Esophagus muscularis mucosa (tissue), 4 donors: ENCODE measurements around the gene TOE1.

ENCODE experiments used
- EP300 ChIP-seq: sonication (generic); formaldehyde crosslinking; IDR thresholded peaks from one replicate; pipeline ENCODE4 v1.6.1; 2017; ENCODE audit warnings: antibody characterized with exemption
- POLR2A ChIP-seq: fragments of 450-650 bp; IDR thresholded peaks from one replicate; pipeline ENCODE4 v1.6.1; 2017; ENCODE audit warnings: antibody characterized with exemption, moderate library complexity, mild to moderate bottlenecking, low read depth
- TF ChIP-seq, protein P1 (sequence below), 3 experiments: fragments of 200-600 bp in 2 of 3; fragments of 450-650 bp in 1 of 3; sonication (generic) in 2 of 3; IDR thresholded peaks; one replicate each; pipeline ENCODE4 v1.5.1; 2017 to 2019; ENCODE audit warnings: antibody characterized with exemption in 3 of 3, mild to moderate bottlenecking in 2 of 3, moderate library complexity in 1 of 3

DNA sequence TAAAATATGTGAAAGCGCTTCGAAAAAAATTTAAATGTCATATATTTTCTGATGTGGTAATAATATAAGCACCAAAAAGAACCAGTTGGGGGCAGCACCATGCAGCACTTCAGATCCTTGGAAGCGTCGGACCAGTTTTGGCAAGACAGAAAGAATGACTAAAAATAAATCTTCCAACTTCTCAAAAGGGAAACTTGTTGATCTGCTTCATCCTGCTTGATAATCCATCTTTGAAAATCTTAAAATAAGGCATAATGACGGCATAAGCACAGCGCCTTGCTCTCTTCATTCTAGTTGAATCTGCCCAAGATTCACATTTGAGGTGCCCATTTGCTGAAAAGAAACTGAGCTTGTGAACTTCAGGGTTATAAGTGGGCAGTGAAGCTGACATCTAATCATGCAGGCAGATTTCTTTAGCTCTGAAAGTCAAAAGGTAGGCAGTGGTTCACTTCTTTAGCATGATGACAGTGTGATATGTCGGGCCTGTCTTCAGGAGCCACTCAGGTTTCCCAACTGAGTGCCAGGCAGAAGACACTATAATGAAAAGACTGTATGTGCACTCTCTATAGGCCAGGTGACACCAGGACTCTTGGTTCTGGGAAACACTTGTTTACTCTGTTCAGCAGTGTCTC lies 20.0 kb downstream of the TOE1 start:
- TF ChIP-seq, protein P1, sequence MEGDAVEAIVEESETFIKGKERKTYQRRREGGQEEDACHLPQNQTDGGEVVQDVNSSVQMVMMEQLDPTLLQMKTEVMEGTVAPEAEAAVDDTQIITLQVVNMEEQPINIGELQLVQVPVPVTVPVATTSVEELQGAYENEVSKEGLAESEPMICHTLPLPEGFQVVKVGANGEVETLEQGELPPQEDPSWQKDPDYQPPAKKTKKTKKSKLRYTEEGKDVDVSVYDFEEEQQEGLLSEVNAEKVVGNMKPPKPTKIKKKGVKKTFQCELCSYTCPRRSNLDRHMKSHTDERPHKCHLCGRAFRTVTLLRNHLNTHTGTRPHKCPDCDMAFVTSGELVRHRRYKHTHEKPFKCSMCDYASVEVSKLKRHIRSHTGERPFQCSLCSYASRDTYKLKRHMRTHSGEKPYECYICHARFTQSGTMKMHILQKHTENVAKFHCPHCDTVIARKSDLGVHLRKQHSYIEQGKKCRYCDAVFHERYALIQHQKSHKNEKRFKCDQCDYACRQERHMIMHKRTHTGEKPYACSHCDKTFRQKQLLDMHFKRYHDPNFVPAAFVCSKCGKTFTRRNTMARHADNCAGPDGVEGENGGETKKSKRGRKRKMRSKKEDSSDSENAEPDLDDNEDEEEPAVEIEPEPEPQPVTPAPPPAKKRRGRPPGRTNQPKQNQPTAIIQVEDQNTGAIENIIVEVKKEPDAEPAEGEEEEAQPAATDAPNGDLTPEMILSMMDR (IDR thresholded peaks at IDR 0.05): peak; percentile 73 to 83 (median 76)
- TF ChIP-seq POLR2A (no peak), EP300 (no peak)
